ENCODE results near the gene PPP2R3C. TPM values are rescaled to one million over a fixed set of nuclear protein-coding genes. Genes with fewer than 3 reads are reported as not detected.

PPP2R3C gene
- total and polyA plus RNA-seq, 2 of the 13 experiments (the other 11 are each of a cell fraction or from before 2014, with no cell fraction given): 63.4 to 102 TPM

GRCh38 chr14:35121026-35121886 lies 534 bp downstream of the PPP2R3C start (continued):
- TF ChIP-seq ZNF562 (CRISPR knock-in tag; IDR thresholded peaks at IDR 0.05; ENCODE audit: borderline replicate concordance) (no peak), HOXA3 (CRISPR knock-in tag; IDR thresholded peaks at IDR 0.05) (no peak), ZSCAN20 (CRISPR knock-in tag; IDR thresholded peaks at IDR 0.05; ENCODE audit: borderline replicate concordance) (peak; percentile 19), ZNF235 (CRISPR knock-in tag; IDR thresholded peaks at IDR 0.05; ENCODE audit: borderline replicate concordance) (no peak), EEA1 (CRISPR knock-in tag; IDR thresholded peaks at IDR 0.05; ENCODE audit: borderline replicate concordance) (no peak), ZNF558 (CRISPR knock-in tag; IDR thresholded peaks at IDR 0.05; ENCODE audit: borderline replicate concordance) (no peak; the same call in 1 of the 2 replicates), ZBTB14 (CRISPR knock-in tag; IDR thresholded peaks at IDR 0.05) (no peak), ZNF580 (CRISPR knock-in tag; IDR thresholded peaks at IDR 0.05; ENCODE audit: borderline replicate concordance, low read depth) (no peak), FOXJ3 (CRISPR knock-in tag; IDR thresholded peaks at IDR 0.05; ENCODE audit: borderline replicate concordance) (no peak)

GRCh38 chr14:35117112-35117511 lies 4.7 kb downstream of the PPP2R3C start:
- Histone ChIP-seq H3K9ac (ENCODE audit: insufficient read depth, low read depth, low read length) (no peak overlapping the region), H3K4me2 (ENCODE audit: low read depth, low read length) (no peak overlapping the region), H3K36me3 (replicated peaks in 1 of 2; ENCODE audit: control insufficient read depth in 1 of 2, insufficient read depth in 2 of 2, low read length in 2 of 2) (peaks cover 23 to 38% of the 10 kb centered on the region in 2 experiments), H3K4me3 (replicated peaks in 1 of 3; ENCODE audit: insufficient read depth in 1 of 3, low read depth in 2 of 3, low read length in 3 of 3) (no peak overlapping the region), H3K4me1 (ENCODE audit: insufficient read depth, low read length) (peaks cover 38% of the 10 kb centered on the region), H3K79me2 (ENCODE audit: insufficient read depth, low read length) (peaks cover 23% of the 10 kb centered on the region), H4K20me1 (ENCODE audit: insufficient read depth, low read length) (no peaks in the 10 kb centered on the region), H3K9me3 (ENCODE audit: low read length) (no peaks in the 10 kb centered on the region), H3K27ac (ENCODE audit: extremely low read length, insufficient read depth, low read length) (no peak overlapping the region), H2AFZ (ENCODE audit: low read length) (no peak overlapping the region), H3K27me3 (ENCODE audit: control insufficient read depth in 1 of 2, insufficient read depth in 2 of 2, low read length in 2 of 2) (no peaks in the 10 kb centered on the region; a peak in 1 of 5 replicates)
- DNase-seq (ENCODE audit: low spot score) (no peak), ATAC-seq (no peak), FAIRE-seq (no peak)
- ChIA-PET CTCF (ENCODE audit: low intra/inter-chr PET ratio, low total read pairs) (no interaction called here), POLR2A (interaction anchor here (1.2 kb wide), 1 partner anchor 9 kb away, joined by 4 read pairs; no protein-coding TSS in a partner anchor)
- no TSS peak for BruUV-seq (replicated peaks)
- intact Hi-C loops (cut with micrococcal nuclease; ENCODE audit: unreplicated experiment): no loop called here
- 93% methylated on average over 2 of the region's 2 CpGs for WGBS (ENCODE audit: low lambda C conversion rate)
- in situ Hi-C loops (cut with HindIII; ENCODE audit: extremely low pct_ligation_motif_present, low pct_unique_long_range_greater_than_20kb): no loop called here
- TF ChIP-seq ZNF143 (CRISPR knock-in tag; IDR thresholded peaks at IDR 0.05) (no peak), AFF4 (CRISPR knock-in tag; IDR thresholded peaks at IDR 0.05) (no peak), POGZ (CRISPR knock-in tag; IDR thresholded peaks at IDR 0.05) (no peak), GMEB1 (CRISPR knock-in tag; IDR thresholded peaks at IDR 0.05; ENCODE audit: borderline replicate concordance) (0 out of 2 replicates have a peak, but pooled peaks have one; percentile 16), HNRNPUL1 (IDR thresholded peaks at IDR 0.05; ENCODE audit: low read depth, low read length) (no peak)
